Breast epithelium (tissue), 4 donors: Measurements from ENCODE around the gene RASA3. TPM values are rescaled to one million over a fixed set of nuclear protein-coding genes. Genes with fewer than 3 reads are reported as not detected.

Source experiments
- DNase-seq, 2 donors: peaks; one replicate each; pipeline ENCODE4 v3.0.0-alpha.2; 2019; ENCODE audit warnings: low spot score in 2 of 2
- H3K27ac ChIP-seq, 2 donors: fragments of 200-600 bp; sonication (generic) in 1 of 2; one replicate each; pipeline ENCODE4 v1.5.1; 2016 to 2019; ENCODE audit warnings: mild to moderate bottlenecking in 1 of 2
- H3K27me3 ChIP-seq, 2 donors: fragments of 200-600 bp; sonication (generic) in 1 of 2; one replicate each; pipeline versions ENCODE4 v1.5.1 to v1.6.0; 2017 to 2019; ENCODE audit warnings: control low read depth in 1 of 2, mild to moderate bottlenecking in 1 of 2
- H3K36me3 ChIP-seq: fragments of 200-600 bp; one replicate; pipeline ENCODE4 v1.5.1; 2019
- H3K4me1 ChIP-seq, 2 donors: fragments of 200-600 bp; sonication (generic); one replicate each; pipeline ENCODE4 v1.5.1; 2016 to 2019; ENCODE audit warnings: control low read depth in 1 of 2
- H3K4me3 ChIP-seq, 3 donors: fragments of 200-600 bp; sonication (generic); 1 replicate in 2 of 3; 2 replicates in 1 of 3; pipeline ENCODE4 v1.5.1; 2016 to 2019; ENCODE audit warnings: mild to moderate bottlenecking in 3 of 3, moderate library complexity in 2 of 3
- H3K9me3 ChIP-seq, 2 donors: fragments of 200-600 bp; sonication (generic) in 1 of 2; one replicate each; pipeline ENCODE4 v1.5.1; 2016 to 2019; ENCODE audit warnings: control low read depth in 1 of 2
- POLR2A ChIP-seq: fragments of 450-650 bp; IDR thresholded peaks from one replicate; pipeline ENCODE4 v1.6.1; 2016; ENCODE audit warnings: antibody characterized with exemption, mild to moderate bottlenecking, moderate library complexity
- POLR2AphosphoS5 ChIP-seq, 3 donors: sonication (generic); formaldehyde crosslinking; IDR thresholded peaks; one replicate each; pipeline ENCODE4 v1.6.1; 2017; ENCODE audit warnings: antibody characterized with exemption in 3 of 3
- intact Hi-C: fragments of 100-400 bp; cut with DNase I; formaldehyde crosslinking; loops from one replicate; pipeline ENCODE4 v1.15.1; 2023; ENCODE audit warnings: low total_unique reads
- total RNA-seq, 3 donors: library from RNA; depleted of rRNA; stranded (reverse); fragments of >200 nt; gene quantifications; one replicate each; pipeline ENCODE4 v1.1.0, GENCODE V29; 2016
- TF ChIP-seq, protein P1 (sequence below), 3 donors: fragments of 450-650 bp; IDR thresholded peaks; one replicate each; pipeline ENCODE4 v1.5.1; 2016 to 2017; ENCODE audit warnings: antibody characterized with exemption in 3 of 3, mild to moderate bottlenecking in 3 of 3, moderate library complexity in 3 of 3

Gene RASA3
- total RNA-seq, 3 donors from 2014 or later, result 14.2 to 54.9 (median 31.5) TPM

GRCh38 chr13:114015111-114015968 is 117.1 kb downstream of the RASA3 start:
- H3K27me3 ChIP-seq, result no peaks in the 10 kb centered on the region
- H3K4me3 ChIP-seq, result peak overlapping the region; percentile 2 to 39 (median 32)
- TF ChIP-seq, protein P1, sequence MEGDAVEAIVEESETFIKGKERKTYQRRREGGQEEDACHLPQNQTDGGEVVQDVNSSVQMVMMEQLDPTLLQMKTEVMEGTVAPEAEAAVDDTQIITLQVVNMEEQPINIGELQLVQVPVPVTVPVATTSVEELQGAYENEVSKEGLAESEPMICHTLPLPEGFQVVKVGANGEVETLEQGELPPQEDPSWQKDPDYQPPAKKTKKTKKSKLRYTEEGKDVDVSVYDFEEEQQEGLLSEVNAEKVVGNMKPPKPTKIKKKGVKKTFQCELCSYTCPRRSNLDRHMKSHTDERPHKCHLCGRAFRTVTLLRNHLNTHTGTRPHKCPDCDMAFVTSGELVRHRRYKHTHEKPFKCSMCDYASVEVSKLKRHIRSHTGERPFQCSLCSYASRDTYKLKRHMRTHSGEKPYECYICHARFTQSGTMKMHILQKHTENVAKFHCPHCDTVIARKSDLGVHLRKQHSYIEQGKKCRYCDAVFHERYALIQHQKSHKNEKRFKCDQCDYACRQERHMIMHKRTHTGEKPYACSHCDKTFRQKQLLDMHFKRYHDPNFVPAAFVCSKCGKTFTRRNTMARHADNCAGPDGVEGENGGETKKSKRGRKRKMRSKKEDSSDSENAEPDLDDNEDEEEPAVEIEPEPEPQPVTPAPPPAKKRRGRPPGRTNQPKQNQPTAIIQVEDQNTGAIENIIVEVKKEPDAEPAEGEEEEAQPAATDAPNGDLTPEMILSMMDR (IDR thresholded peaks at IDR 0.05), result no peak
- no peak for TF ChIP-seq POLR2AphosphoS5 (IDR thresholded peaks at IDR 0.05)
- TF ChIP-seq POLR2A, result no peak
- no peaks in the 10 kb centered on the region for H3K9me3 ChIP-seq
- H3K36me3 ChIP-seq, result no peaks in the 10 kb centered on the region
- peak in 1 of 2 donors; percentile 48 for DNase-seq
- H3K4me1 ChIP-seq, result no peaks in the 10 kb centered on the region
- H3K27ac ChIP-seq, result peak overlapping the region; percentile 37 to 87
- intact Hi-C loops, result loop anchor here (5.0 kb wide), 1 partner anchor 103 kb away; no protein-coding TSS in a partner anchor

DNA sequence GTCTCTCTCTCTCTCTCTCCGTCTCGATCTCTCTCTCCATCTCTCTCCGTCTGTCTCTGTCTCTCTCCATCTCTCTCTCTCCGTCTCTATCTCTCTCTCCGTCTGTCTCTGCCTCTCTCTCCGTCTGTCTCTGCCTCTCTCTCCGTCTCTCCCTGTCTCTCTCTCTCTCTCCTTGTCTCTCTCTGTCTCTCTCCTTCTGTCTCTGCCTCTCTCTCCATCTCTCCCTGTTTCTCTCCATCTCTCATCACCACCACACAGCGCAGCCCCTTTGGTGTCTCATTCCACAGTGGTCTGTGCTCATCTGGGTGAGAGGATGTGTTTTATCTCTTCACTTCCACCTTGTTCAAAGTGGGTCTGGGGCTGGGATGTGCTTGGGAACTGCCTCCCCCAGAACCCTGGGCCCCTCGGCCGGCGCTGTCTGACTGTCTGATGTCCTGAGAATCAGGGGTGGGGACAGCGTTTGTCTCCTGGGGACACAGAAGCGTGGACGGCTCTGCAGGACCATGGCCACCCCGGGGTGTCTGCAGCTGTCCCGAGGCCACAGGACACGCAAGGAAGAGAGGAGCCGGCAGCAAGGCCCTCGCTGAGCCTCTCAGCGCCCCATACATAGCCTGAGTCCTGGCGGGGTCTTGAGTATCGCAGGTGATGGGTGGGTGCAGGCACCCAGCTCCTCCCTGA is 118.3 kb downstream of the RASA3 start:
- no peak for DNase-seq
- Histone ChIP-seq H3K4me1 (no peaks in the 10 kb centered on the region), H3K27me3 (no peaks in the 10 kb centered on the region), H3K4me3 (peak overlapping the region in 1 of 3 donors; percentile 32), H3K27ac (peak overlapping the region in 1 of 2 donors; percentile 87), H3K9me3 (no peaks in the 10 kb centered on the region), H3K36me3 (no peaks in the 10 kb centered on the region)
- intact Hi-C loops, result no loop called here
- TF ChIP-seq, protein P1 (IDR thresholded peaks at IDR 0.05), result no peak
- no peak for TF ChIP-seq POLR2A
- TF ChIP-seq POLR2AphosphoS5 (IDR thresholded peaks at IDR 0.05), result no peak

GRCh38 chr13:114013336-114013735 is 119.1 kb downstream of the RASA3 start:
- no peaks in the 10 kb centered on the region for H3K4me1 ChIP-seq
- no peaks in the 10 kb centered on the region for H3K27me3 ChIP-seq
- no peak for DNase-seq
- H3K27ac ChIP-seq, result no peak overlapping the region
- no peaks in the 10 kb centered on the region for H3K9me3 ChIP-seq
- TF ChIP-seq POLR2AphosphoS5 (IDR thresholded peaks at IDR 0.05), result no peak
- TF ChIP-seq POLR2A, result no peak
- TF ChIP-seq, protein P1 (IDR thresholded peaks at IDR 0.05), result no peak
- peak overlapping the region in 1 of 3 donors; percentile 3 for H3K4me3 ChIP-seq
- no peaks in the 10 kb centered on the region for H3K36me3 ChIP-seq
- intact Hi-C loops, result no loop called here

GRCh38 chr13:114012921-114013320 is 119.5 kb downstream of the RASA3 start:
- no peaks in the 10 kb centered on the region for H3K36me3 ChIP-seq
- H3K27me3 ChIP-seq, result no peaks in the 10 kb centered on the region
- no peaks in the 10 kb centered on the region for H3K9me3 ChIP-seq
- TF ChIP-seq POLR2AphosphoS5 (IDR thresholded peaks at IDR 0.05) (no peak), POLR2A (no peak)
- TF ChIP-seq, protein P1 (IDR thresholded peaks at IDR 0.05), result no peak
- H3K4me1 ChIP-seq, result no peaks in the 10 kb centered on the region
- intact Hi-C loops, result no loop called here
- H3K27ac ChIP-seq, result no peak overlapping the region
- DNase-seq, result no peak
- peak overlapping the region in 1 of 3 donors; percentile 3 for H3K4me3 ChIP-seq

GRCh38 chr13:114012141-114012540 is 120.3 kb downstream of the RASA3 start:
- intact Hi-C loops, result no loop called here
- Histone ChIP-seq H3K36me3 (no peaks in the 10 kb centered on the region), H3K4me3 (no peak overlapping the region), H3K4me1 (no peaks in the 10 kb centered on the region), H3K27ac (no peak overlapping the region), H3K27me3 (no peaks in the 10 kb centered on the region), H3K9me3 (no peaks in the 10 kb centered on the region)
- no peak for DNase-seq
- no peak for TF ChIP-seq POLR2AphosphoS5 (IDR thresholded peaks at IDR 0.05)
- TF ChIP-seq, protein P1 (IDR thresholded peaks at IDR 0.05), result no peak
- TF ChIP-seq POLR2A, result no peak
